GM15510 (cell line): ENCODE results near the gene SDHD.

Source experiments
- POLR2A ChIP-seq: IDR thresholded peaks from 3 replicates; pipeline ENCODE4 v1.6.1; 2011; ENCODE audit warnings: borderline replicate concordance; ENCODE audit not compliant: insufficient read length; ENCODE audit errors: extremely low read depth

SDHD gene

GRCh38 chr11:112086422-112087191, at the start of gene SDHD, which contains the start of gene TIMM8B:
Gene SDHD (plus strand): TSS chr11:112086873. CDS start chr11:112086908, 35 bp downstream.
Gene TIMM8B (minus strand): TSS chr11:112086756. CDS start chr11:112086723, 33 bp downstream.
- TF ChIP-seq POLR2A: peak; percentile 74

- no peak for TF ChIP-seq POLR2A
Observed at GRCh38 chr11:112037527-112037926, 49.1 kb upstream of the SDHD start.

- no peak for TF ChIP-seq POLR2A
Observed at GRCh38 chr11:112042161-112042960, 44.3 kb upstream of the SDHD start.

GRCh38 chr11:112042961-112043304, 43.7 kb upstream of the SDHD start:
- no peak for TF ChIP-seq POLR2A

- no peak for TF ChIP-seq POLR2A
Observed at GRCh38 chr11:112044961-112045360, 41.7 kb upstream of the SDHD start.

GRCh38 chr11:112049777-112050176, 36.9 kb upstream of the SDHD start:
- TF ChIP-seq POLR2A: no peak

- TF ChIP-seq POLR2A: no peak
Observed at GRCh38 chr11:112050721-112051120, 36.0 kb upstream of the SDHD start.

- no peak for TF ChIP-seq POLR2A
Observed at GRCh38 chr11:112051768-112052167, 34.9 kb upstream of the SDHD start.

- TF ChIP-seq POLR2A: no peak
Observed at GRCh38 chr11:112057170-112057569, 29.5 kb upstream of the SDHD start.

- no peak for TF ChIP-seq POLR2A
Observed at GRCh38 chr11:112058103-112058502, 28.6 kb upstream of the SDHD start.

- no peak for TF ChIP-seq POLR2A
Observed at GRCh38 chr11:112062923-112063322, 23.8 kb upstream of the SDHD start.

GRCh38 chr11:112073941-112074811, 12.5 kb upstream of the SDHD start, which contains the start of the genes NKAPD1 and PIH1D2:
Gene NKAPD1 (plus strand): TSS chr11:112074299. CDS start chr11:112075575, 1,276 bp downstream.
Gene PIH1D2 (minus strand): TSS chr11:112074017. CDS start chr11:112073174, 843 bp downstream.
- peak; percentile 54 for TF ChIP-seq POLR2A

- TF ChIP-seq POLR2A: no peak
Observed at GRCh38 chr11:112082729-112083128, 3.9 kb upstream of the SDHD start.

GRCh38 chr11:112085822-112086421, 751 bp upstream of the SDHD start:
- no peak for TF ChIP-seq POLR2A
